Measurements from ENCODE around the gene IFNB1.

IFNB1 gene

DNA sequence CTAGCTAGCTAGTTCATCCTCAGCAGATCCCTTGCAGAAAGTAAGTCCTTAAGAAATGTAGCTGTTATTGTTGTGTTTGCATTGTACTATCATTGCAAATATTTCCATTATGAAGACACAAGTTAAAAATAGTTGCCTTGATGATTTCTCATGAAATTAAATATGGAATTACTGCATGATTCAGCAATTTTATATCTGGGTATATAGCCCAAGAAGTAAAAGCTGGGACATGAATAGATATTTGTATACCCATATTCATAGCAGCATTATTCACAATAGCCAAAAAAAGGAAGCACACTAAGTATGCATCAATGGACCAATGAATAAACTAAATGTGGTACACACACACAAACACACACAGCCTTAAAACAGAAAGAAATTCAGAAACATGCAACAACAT lies 6.8 kb downstream of the IFNB1 start:
- DNase-seq (ENCODE audit: low read depth in 2 of 2, low spot score in 1 of 2), result no peak

DNA sequence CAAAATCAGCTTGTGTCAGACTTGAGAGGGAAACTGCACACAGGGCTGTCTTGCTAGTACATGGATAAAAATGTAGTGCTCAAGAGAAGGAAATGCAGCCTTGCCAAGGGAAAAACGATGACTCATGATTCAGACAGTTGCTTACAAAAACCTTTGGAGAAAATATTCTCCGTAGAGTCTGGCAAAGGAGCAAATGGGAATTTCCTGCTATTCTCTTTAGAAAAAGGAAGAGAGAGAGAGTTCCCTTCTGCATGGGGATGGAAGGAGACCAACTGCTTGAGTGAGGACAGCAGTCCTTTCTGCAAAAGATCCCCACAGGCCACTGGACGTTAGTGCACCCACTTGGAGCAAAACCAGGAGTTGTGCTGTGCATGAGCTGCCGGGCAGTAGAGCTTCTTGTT lies 7.6 kb downstream of the IFNB1 start:
- DNase-seq (ENCODE audit: low read depth in 2 of 2, low spot score in 1 of 2), result no peak

DNA sequence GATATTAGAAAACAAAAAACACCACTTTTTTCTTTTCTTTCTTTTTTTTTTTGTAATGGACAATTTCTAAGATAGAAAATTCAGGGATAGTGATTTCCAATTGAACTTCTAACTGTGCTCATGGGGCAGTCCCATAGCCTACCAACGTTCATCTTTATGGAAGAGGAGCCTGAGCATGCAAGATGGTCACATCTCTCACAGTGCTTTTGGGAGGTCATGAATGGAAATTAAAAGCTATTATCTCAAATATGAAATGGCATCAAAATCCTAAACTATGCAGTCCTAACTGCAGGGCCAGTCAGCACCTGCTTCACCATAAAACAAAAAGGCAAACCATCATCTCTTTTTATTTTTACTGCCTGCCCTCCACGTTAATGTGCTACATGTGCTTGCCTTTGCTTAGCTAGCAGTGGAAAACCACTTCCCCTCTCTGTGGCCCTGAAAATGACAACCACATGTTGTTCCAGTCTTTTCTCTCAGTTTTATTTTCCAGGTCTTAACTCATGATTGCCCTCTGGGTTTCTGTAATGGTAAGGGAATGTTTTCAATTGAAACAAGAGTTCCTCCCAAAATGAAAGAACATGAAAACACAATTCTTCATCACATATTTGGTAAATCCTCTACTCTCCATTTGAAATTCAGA lies 16.7 kb downstream of the IFNB1 start:
- DNase-seq (ENCODE audit: low read depth in 2 of 2, low spot score in 1 of 2), result no peak

DNA sequence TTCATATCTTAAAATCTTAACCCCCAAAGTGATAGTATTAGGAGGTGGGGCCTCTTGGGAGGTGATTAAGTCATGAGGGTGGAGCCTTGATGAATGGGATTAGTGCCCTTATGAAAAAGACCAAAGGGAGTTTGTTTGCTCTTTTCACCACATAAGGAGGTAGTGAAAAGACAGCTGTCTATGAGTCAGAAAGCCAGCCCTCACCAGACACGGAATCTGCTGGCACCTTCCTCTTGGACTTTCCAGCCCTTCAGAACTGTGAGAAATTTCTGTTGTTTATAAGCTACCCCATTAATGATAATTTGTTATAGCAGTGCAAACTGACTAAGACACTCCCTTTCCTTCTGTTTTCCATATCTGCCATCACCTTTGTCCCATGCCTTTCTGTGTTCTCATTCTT lies 20.8 kb downstream of the IFNB1 start:
- no peak for DNase-seq (ENCODE audit: low read depth in 2 of 2, low spot score in 1 of 2)

DNA sequence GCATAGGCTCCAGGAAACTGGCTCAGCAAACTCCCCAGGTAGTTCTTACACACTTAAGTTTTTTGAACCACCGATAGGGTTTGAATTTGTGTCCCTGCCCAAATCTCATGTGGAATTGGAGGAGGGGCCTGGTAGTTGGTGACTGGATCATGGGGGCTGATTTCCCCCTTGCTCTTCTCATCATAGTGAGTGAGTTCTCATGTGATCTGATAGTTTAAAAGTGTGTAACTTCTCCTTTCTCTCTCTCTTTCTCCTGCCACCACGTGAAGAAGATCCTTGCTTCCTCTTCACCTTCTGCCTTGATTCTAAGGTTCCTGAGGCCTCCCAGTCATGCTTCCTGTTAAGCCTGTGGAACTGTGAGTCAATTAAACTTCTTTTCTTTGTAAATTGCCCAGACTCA lies 23.9 kb downstream of the IFNB1 start:
- DNase-seq (ENCODE audit: low read depth in 2 of 2, low spot score in 1 of 2), result no peak

DNA sequence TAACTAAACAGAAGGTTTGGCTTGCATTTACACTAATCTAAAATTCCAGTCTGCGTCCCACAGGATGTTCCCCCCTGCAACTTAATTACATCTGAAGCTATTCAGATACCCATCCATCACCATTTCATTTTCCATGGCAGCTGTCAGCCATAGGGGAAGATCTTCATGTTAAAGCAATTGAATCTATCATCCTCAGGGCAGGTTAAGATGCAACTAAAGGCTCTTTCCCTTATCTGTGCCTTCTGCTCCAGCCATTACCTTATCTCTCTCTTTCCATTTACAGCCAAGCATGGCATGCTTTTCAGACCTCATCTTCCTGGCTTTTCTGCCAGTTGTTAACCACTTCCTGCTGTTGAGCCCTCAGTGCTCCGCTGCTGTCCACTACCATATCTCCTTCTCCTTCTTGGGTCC lies 30.5 kb downstream of the IFNB1 start:
- DNase-seq (ENCODE audit: low read depth in 2 of 2, low spot score in 1 of 2), result no peak

DNA sequence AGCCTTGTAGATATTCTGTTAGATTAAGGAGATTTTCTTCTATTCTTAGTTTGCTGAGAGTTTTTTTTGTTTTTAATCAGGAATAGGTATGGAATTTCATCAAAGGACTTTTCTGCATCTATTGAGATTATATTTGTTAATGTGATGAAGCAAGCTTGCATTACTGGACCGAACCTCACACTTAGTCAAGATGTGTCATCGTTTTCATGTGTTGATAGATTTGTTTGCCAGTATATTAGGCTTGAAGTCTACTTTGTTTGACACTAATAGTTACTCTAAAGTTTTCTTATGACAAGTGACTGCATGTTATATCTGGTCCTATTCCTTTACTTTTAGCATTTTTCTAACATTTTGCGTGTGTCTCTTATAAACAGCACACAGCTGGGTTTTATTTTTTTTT lies 33.9 kb downstream of the IFNB1 start:
- no peak for DNase-seq (ENCODE audit: low read depth in 2 of 2, low spot score in 1 of 2)

DNA sequence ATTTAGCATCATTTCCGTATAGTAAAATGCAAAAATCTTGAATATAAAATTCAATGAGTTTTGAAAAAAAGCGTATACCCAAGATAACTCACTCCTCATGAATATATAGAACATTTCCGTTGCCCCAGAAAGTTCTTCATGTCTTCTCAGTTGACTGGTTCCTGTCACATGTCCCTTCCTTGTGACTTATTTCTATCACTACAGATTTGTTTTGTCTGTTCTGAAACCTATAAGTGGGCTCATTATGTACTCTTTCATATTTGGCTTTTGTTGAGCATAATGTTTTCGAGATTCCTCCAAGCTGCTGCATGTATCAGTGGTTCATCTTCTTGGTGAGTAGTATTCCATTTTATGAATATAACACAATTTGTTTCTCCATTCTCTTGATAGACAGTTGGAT lies 35.3 kb downstream of the IFNB1 start:
- no peak for DNase-seq (ENCODE audit: low read depth in 2 of 2, low spot score in 1 of 2)

DNA sequence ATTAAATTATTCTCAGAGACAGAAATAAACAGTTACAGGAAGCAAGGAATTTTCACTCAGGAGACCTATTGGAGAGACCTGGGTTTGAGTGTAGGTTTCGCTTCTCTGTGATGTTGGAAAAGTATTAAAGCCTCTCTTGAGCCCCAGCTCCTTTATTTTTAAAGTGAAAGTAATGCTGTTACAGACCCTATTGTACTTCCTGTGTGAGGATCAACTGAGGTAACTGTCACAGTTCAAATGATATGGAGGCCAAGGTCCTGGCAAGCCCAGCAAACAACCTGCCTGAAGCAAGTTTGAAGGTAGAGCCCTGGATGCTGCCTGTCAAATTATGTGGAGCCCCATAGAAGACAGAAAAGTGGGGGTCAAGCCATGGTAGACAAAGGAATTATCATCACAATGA lies 38.4 kb downstream of the IFNB1 start:
- no peak for DNase-seq (ENCODE audit: low read depth in 2 of 2, low spot score in 1 of 2)

DNA sequence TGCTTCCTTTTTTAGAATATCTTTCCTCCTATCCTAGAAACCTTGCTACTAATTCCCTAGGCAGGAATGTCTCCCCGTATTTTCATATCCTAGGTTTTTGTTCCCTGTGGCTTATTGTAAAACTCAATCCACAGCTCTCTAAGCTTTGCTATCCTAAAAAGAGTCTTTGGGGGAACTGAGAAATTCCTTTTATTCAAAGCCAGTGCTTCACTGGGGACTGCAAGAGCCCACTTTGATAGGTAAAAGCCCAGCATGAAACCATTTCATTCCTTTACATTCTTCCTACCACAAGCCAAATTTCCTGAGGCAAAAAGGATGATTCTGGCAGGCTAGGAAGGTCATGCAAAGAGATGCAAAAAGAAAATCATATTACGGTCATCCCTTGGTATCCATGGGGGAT lies 40.5 kb downstream of the IFNB1 start:
- no peak for DNase-seq (ENCODE audit: low read depth in 2 of 2, low spot score in 1 of 2)

DNA sequence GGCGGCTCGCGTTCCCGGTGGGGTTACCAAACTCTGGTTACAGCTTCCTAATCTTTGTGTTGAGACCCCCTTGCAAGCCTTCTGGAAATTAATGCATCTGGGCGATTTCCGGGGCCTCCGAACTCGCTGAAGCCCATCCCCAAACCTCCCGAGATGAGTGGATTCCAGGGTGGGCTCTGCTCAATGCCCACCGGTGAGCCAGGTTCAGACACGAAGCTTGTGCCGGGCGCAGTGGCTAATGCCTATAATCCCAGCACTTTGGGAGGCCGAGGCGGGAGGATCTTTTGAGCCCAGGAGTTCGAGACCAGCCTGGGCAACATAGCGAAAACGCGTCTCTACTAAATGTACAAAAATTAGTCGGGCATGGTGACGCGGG lies 45.9 kb downstream of the IFNB1 start:
- no peak for DNase-seq (ENCODE audit: low read depth in 2 of 2, low spot score in 1 of 2)

DNA sequence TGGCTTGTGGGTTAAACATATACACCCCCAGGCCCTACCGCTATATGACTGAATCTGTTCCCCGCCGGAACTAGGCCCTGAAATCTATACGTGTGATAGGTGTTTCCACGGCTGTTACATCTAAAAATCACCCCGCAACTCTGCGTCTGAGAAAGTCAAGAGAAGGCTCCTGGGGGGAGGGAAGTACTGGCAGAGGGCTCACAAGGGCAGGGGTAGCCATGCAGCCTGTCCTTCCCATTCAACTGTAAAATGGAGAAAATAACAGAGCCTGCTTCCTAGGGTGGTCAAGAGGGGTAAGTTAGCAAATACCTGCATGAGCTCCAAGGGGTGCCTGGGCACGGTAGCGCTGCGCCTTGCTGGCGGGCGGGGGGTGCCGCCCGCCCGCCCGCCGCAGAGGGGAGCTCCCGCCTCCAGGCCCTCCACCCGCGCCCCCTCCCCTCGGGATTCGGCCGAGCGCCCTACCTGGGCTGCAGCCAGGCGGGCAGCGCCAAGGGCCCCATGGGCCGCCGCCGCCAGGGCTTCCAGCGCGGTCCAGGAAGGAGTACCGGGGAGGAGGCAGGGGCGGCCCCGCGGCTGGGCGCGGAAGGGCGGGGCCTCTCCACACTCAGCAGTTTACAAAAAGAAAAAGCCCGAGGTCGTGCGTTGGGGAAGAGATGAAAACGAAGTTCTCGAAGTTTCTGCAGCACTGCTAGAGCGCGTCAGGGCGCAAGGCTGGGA lies 46.5 kb downstream of the IFNB1 start, which contains the start of gene HACD4:
Gene HACD4 (minus strand): TSS at position 550 of the 717 bp plus-strand sequence. CDS start 50 bp downstream, at position 500.
- peak; percentile 8 to 21 for DNase-seq (ENCODE audit: low read depth in 2 of 2, low spot score in 1 of 2)

DNA sequence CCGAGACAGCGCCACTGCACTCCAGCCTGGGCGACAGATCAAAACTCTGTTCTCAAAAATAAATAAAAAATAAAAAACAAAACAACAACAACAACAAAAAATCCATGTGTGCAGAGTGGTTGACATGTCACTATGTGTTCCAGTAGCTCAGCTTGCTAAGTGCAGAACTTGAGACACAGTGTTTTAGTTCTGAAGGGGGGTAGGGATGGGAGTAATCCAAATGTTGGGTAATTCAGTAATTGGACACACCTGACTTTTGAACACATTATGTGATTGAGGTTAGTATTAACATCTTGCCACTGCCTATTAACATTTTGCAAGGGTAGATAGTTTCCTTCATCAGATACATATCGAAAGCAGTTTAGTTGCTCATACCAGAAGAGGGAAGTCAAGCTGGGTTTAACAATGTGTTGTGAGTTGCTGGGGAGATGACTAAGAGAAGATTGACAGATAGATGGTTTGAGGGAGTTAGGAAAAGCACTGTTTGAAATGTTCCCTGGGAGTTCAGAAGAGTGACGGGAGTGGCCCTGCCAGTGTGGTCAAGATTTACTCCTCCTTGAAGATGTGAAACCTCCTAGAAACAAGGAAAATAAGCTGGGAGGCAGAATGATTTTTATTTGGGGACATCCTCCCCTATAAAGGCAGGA lies 47.2 kb downstream of the IFNB1 start:
- no peak for DNase-seq (ENCODE audit: low read depth in 2 of 2, low spot score in 1 of 2)

DNA sequence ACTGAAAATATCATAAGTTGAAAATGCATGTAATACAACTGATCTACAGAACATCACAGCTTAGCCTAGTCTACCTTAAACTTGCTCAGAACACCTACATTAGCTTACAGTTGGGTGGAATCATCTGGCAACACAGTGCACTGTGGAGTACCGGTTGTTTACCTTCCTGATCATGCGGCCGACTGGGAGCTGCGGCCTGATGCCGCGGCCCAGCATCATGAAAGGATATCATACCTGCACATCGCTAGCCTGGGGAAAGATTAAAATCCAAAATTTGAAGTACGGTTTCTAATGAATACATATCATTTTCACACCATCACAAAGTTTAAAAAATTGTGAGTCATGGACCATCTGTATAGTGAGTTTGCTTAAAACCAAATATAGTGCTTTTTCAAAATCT lies 48.1 kb downstream of the IFNB1 start:
- no peak for DNase-seq (ENCODE audit: low read depth in 2 of 2, low spot score in 1 of 2)

DNA sequence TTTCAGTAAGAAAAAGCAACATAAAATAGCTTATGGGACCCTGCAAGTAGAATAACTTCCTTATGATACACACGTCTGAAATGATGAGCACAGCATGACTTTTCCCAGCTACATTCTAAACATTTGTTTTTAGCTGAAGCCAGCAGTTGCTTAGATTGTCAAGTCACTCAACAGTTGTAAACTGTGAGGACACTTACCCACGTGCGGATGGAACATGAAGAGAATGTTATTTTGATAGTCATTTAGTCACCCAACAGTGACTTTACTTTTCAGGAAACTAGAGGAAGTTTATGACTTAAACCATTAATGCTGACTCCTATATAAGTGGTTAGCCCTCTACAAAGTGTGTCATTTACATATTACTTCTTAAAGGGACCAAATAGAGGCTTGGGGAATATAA lies 49.3 kb downstream of the IFNB1 start:
- DNase-seq (ENCODE audit: low read depth in 2 of 2, low spot score in 1 of 2), result no peak

DNA sequence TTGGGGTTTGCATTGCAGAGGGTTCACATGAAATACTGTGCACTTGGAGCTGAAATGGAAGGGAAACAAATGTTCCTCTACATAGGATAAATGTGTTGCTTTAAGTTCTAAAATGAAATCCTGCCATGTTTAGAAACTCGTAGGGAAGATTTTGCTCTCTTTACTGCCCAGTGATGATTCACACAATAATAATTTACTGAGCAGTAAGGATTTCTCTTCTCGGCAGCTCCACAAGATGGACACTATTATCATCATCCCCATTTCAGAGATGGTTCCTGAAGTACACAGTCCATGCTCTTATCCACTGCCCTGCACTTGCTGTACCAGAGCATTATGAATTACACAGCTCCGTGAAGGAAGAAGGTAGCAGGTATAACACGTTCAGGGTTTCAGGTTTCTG lies 50.4 kb downstream of the IFNB1 start:
- no peak for DNase-seq (ENCODE audit: low read depth in 2 of 2, low spot score in 1 of 2)

Data from stimulated activated CD8-positive, alpha-beta memory T cell treated with anti-CD3 and anti-CD28 coated beads, Interleukin-4, amount 100 ng/mL, for 4 hours (primary cell).